Lower lobe of right lung (tissue), 2 donors: ENCODE measurements around the gene ZNF132. TPM values are rescaled to one million over a fixed set of nuclear protein-coding genes. Genes with fewer than 3 reads are reported as not detected.

Source experiments
- ATAC-seq, 2 donors: fragments of 200-7000 bp; cut with Tn5 transposase; one replicate each; pipeline ENCODE4 v1.9.1; 2020 to 2022; ENCODE audit warnings: mild to moderate bottlenecking in 2 of 2, moderate library complexity in 2 of 2
- DNase-seq: peaks from one replicate; pipeline ENCODE4 v3.0.0-alpha.2; 2020
- H3K27ac ChIP-seq: fragments of 200-600 bp; one replicate; pipeline ENCODE4 v1.8.0; 2022
- H3K27me3 ChIP-seq: fragments of 200-600 bp; one replicate; pipeline ENCODE4 v1.8.0; 2022; ENCODE audit warnings: low read depth
- H3K36me3 ChIP-seq: fragments of 200-600 bp; one replicate; pipeline ENCODE4 v1.8.0; 2022; ENCODE audit warnings: mild to moderate bottlenecking
- H3K4me1 ChIP-seq: fragments of 200-600 bp; one replicate; pipeline ENCODE4 v1.8.0; 2022
- H3K4me3 ChIP-seq: fragments of 200-600 bp; one replicate; pipeline ENCODE4 v1.8.0; 2022; ENCODE audit warnings: mild to moderate bottlenecking
- H3K9me3 ChIP-seq: fragments of 200-600 bp; one replicate; pipeline ENCODE4 v1.8.0; 2022
- CTCF ChIP-seq: fragments of 200-600 bp; IDR thresholded peaks from one replicate; pipeline ENCODE4 v1.8.0; 2022; ENCODE audit warnings: antibody characterized with exemption, mild to moderate bottlenecking
- intact Hi-C: fragments of 100-400 bp; cut with DNase I; formaldehyde crosslinking; loops from one replicate; pipeline ENCODE4 v1.11.0; 2022
- total RNA-seq: library from RNA; stranded (reverse); fragmentation: NEBNext Ultra II Directional; extraction: Animal tissue kit (Norgen Biotek cat#: 25700); gene quantifications from one replicate; pipeline ENCODE4 v1.2.1, GENCODE V29; 2021
- donor health status: DM: no; HTN: yes; CAD: no; lungs with severe emphysema.

ZNF132 gene
- total RNA-seq, 1 donor from 2014 or later, result 7.4 TPM

GRCh38 chr19:58398087-58398486 lies 41.9 kb downstream of the ZNF132 start:
- intact Hi-C loops, result no loop called here
- Histone ChIP-seq H3K27me3 (peaks cover 18% of the 10 kb centered on the region), H3K27ac (no peak overlapping the region), H3K9me3 (no peaks in the 10 kb centered on the region), H3K4me1 (peaks cover 16% of the 10 kb centered on the region), H3K4me3 (no peak overlapping the region), H3K36me3 (peaks cover 22% of the 10 kb centered on the region)
- ATAC-seq (no peak), DNase-seq (no peak)
- no peak for TF ChIP-seq CTCF

- intact Hi-C loops, result no loop called here
- H3K4me3 ChIP-seq, result no peak overlapping the region
- H3K27ac ChIP-seq, result no peak overlapping the region
- no peaks in the 10 kb centered on the region for H3K9me3 ChIP-seq
- H3K36me3 ChIP-seq, result peaks cover 27% of the 10 kb centered on the region
- ATAC-seq (no peak), DNase-seq (no peak)
- H3K4me1 ChIP-seq, result peaks cover 16% of the 10 kb centered on the region
- TF ChIP-seq CTCF, result no peak
- H3K27me3 ChIP-seq, result peaks cover 18% of the 10 kb centered on the region
These were observed 42.4 kb downstream of the ZNF132 start for GRCh38 chr19:58397533-58398037.

GRCh38 chr19:58396691-58397532 lies 43.0 kb downstream of the ZNF132 start:
- intact Hi-C loops, result no loop called here
- H3K27me3 ChIP-seq, result peaks cover 18% of the 10 kb centered on the region
- DNase-seq (no peak), ATAC-seq (no peak)
- H3K4me3 ChIP-seq, result no peak overlapping the region
- no peaks in the 10 kb centered on the region for H3K9me3 ChIP-seq
- H3K36me3 ChIP-seq, result peaks cover 33% of the 10 kb centered on the region
- H3K27ac ChIP-seq, result no peak overlapping the region
- peaks cover 12% of the 10 kb centered on the region for H3K4me1 ChIP-seq
- TF ChIP-seq CTCF, result no peak

- intact Hi-C loops, result no loop called here
- Histone ChIP-seq H3K27ac (no peak overlapping the region), H3K4me3 (peak overlapping the region; percentile 21), H3K9me3 (no peaks in the 10 kb centered on the region), H3K4me1 (peaks cover 9% of the 10 kb centered on the region), H3K27me3 (peaks cover 18% of the 10 kb centered on the region), H3K36me3 (peaks cover 41% of the 10 kb centered on the region)
- ATAC-seq (peak; percentile 2 to 19), DNase-seq (no peak)
- TF ChIP-seq CTCF, result no peak
These were observed 43.9 kb downstream of the ZNF132 start for GRCh38 chr19:58395979-58396627.

- Histone ChIP-seq H3K36me3 (peaks cover 48% of the 10 kb centered on the region), H3K4me1 (peaks cover 7% of the 10 kb centered on the region), H3K27ac (no peak within 1 kb of the TSS), H3K4me3 (peak within 1 kb of the TSS; percentile 21), H3K9me3 (no peaks in the 10 kb centered on the region), H3K27me3 (peaks cover 18% of the 10 kb centered on the region)
- TF ChIP-seq CTCF, result no peak
- ATAC-seq (peak; percentile 59 to 63), DNase-seq (no peak)
- intact Hi-C loops, result no loop called here
These were observed 44.6 kb downstream of the ZNF132 start, which contains the start of gene RNF225 for GRCh38 chr19:58395220-58395978. Gene RNF225, plus strand, starts transcription at chr19:58395656. Its CDS starts 434 bp downstream, at chr19:58396090.
